CD14-positive monocyte (primary cell): Measurements from ENCODE around the gene SLC6A8. TPM values are rescaled to one million over a fixed set of nuclear protein-coding genes. Genes with fewer than 3 reads are reported as not detected.
"Not testable (repeated sequence)": the region's sequence is repeated elsewhere in the genome, so short reads cannot be mapped to it uniquely, and the experiment has no call there.

ENCODE experiments used
- DNase-seq, 3 donors: peaks; one replicate each; pipeline ENCODE4 v3.0.0-alpha.2; 2011 to 2022
- H2AFZ ChIP-seq: 2 replicates; pipeline ENCODE4 v1.6.0; 2012; ENCODE audit warnings: mild to moderate bottlenecking, low read depth, low read length, inconsistent platforms; ENCODE audit not compliant: insufficient read depth, poor library complexity, severe bottlenecking
- H3K27ac ChIP-seq, 2 donors: 1 replicate in 1 of 2; 2 replicates in 1 of 2; pipeline ENCODE4 v1.5.1; 2012 to 2013; ENCODE audit warnings: low read length in 2 of 2, control low read depth in 1 of 2, inconsistent platforms in 1 of 2, low read depth in 1 of 2, mild to moderate bottlenecking in 1 of 2
- H3K27me3 ChIP-seq, 2 donors: one replicate each; pipeline versions ENCODE4 v1.6.0 to v1.6.1; 2011 to 2013; ENCODE audit warnings: low read length in 2 of 2; ENCODE audit not compliant: control insufficient read depth in 2 of 2, insufficient read depth in 2 of 2
- H3K36me3 ChIP-seq, 2 donors: replicated peaks in 1 of 2; 1 replicate in 1 of 2; 2 replicates in 1 of 2; pipeline versions ENCODE4 v1.5.1 to v1.6.1; 2012 to 2013; ENCODE audit warnings: low read length in 2 of 2, control low read depth in 1 of 2, inconsistent platforms in 1 of 2, mild to moderate bottlenecking in 1 of 2; ENCODE audit not compliant: insufficient read depth in 2 of 2, control insufficient read depth in 1 of 2
- H3K4me1 ChIP-seq, 2 donors: 1 replicate in 1 of 2; 2 replicates in 1 of 2; pipeline versions ENCODE4 v1.5.1 to v1.6.1; 2012 to 2013; ENCODE audit warnings: low read length in 2 of 2, control low read depth in 1 of 2, inconsistent platforms in 1 of 2, mild to moderate bottlenecking in 1 of 2, moderate library complexity in 1 of 2; ENCODE audit not compliant: insufficient read depth in 2 of 2, control insufficient read depth in 1 of 2
- H3K4me2 ChIP-seq: replicated peaks from 2 replicates; pipeline ENCODE3; 2012; ENCODE audit warnings: low read length, moderate library complexity, mild to moderate bottlenecking; ENCODE audit not compliant: poor library complexity, severe bottlenecking; ENCODE audit errors: extremely low read depth
- H3K4me3 ChIP-seq, 3 experiments: fragments of 200-600 bp in 1 of 3; sonication (generic) in 1 of 3; replicated peaks in 1 of 3; 1 replicate in 2 of 3; 2 replicates in 1 of 3; pipeline ENCODE4 v1.5.1; 2011 to 2013; ENCODE audit warnings: low read length in 3 of 3, mild to moderate bottlenecking in 3 of 3, control low read depth in 2 of 3, low read depth in 2 of 3, inconsistent platforms in 1 of 3, moderate library complexity in 1 of 3
- H3K79me2 ChIP-seq: 2 replicates; pipeline ENCODE4 v1.6.0; 2012; ENCODE audit warnings: mild to moderate bottlenecking, control low read depth, inconsistent platforms, low read length, moderate library complexity; ENCODE audit not compliant: insufficient read depth
- H3K9ac ChIP-seq: 2 replicates; pipeline ENCODE4 v1.6.0; 2017; ENCODE audit warnings: low read length, mild to moderate bottlenecking; ENCODE audit not compliant: insufficient read depth, poor library complexity, severe bottlenecking
- H3K9me3 ChIP-seq, 2 donors: replicated peaks in 1 of 2; 1 replicate in 1 of 2; 2 replicates in 1 of 2; pipeline versions ENCODE4 v1.5.1 to v1.6.1; 2012 to 2013; ENCODE audit warnings: low read length in 2 of 2, control low read depth in 1 of 2; ENCODE audit not compliant: control insufficient read depth in 1 of 2, insufficient read depth in 1 of 2
- H4K20me1 ChIP-seq: 2 replicates; pipeline ENCODE4 v1.6.0; 2012; ENCODE audit warnings: mild to moderate bottlenecking, low read length, control low read depth, moderate library complexity; ENCODE audit not compliant: insufficient read depth
- H3K27ac Mint-ChIP-seq, 7 donors: one replicate each; pipeline ENCODE4 v1.8.0; 2020; ENCODE audit warnings: mild to moderate bottlenecking in 7 of 7, mixed read lengths in 7 of 7, moderate library complexity in 6 of 7, inconsistent platforms in 2 of 7
- H3K27me3 Mint-ChIP-seq, 3 donors: one replicate each; pipeline ENCODE4 v1.8.0; 2021 to 2022; ENCODE audit warnings: low read depth in 3 of 3, mild to moderate bottlenecking in 3 of 3, mixed read lengths in 3 of 3, moderate library complexity in 3 of 3, inconsistent platforms in 1 of 3
- H3K36me3 Mint-ChIP-seq, 2 donors: one replicate each; pipeline ENCODE4 v1.8.0; 2020; ENCODE audit warnings: mixed read lengths in 2 of 2, inconsistent platforms in 1 of 2, mild to moderate bottlenecking in 1 of 2
- H3K4me1 Mint-ChIP-seq: one replicate; pipeline ENCODE4 v1.8.0; 2020; ENCODE audit warnings: mild to moderate bottlenecking, mixed read lengths
- H3K4me3 Mint-ChIP-seq, 2 donors: one replicate each; pipeline ENCODE4 v1.8.0; 2020; ENCODE audit warnings: mild to moderate bottlenecking in 2 of 2, mixed read lengths in 2 of 2, moderate library complexity in 1 of 2
- H3K9me3 Mint-ChIP-seq, 7 donors: one replicate each; pipeline ENCODE4 v1.8.0; 2020 to 2022; ENCODE audit warnings: mixed read lengths in 7 of 7, mild to moderate bottlenecking in 6 of 7, moderate library complexity in 6 of 7, inconsistent platforms in 2 of 7
- WGBS: methylation state at CpG from one replicate; pipeline ENCODE4 v1.1.5; 2013; ENCODE audit warnings: missing lambda C conversion rate; ENCODE audit not compliant: insufficient coverage; 5-methylcytosine and 5-hydroxymethylcytosine counted together
- intact Hi-C, 2 donors: fragments of 100-400 bp; cut with micrococcal nuclease; formaldehyde crosslinking; loops; one replicate each; pipeline versions ENCODE4 v1.15.0 to v1.15.1; 2023
- polyA plus RNA-seq, 3 donors: library from polyadenylated mRNA; depleted of rRNA in 1 of 3; unstranded in 2 of 3; stranded (reverse) in 1 of 3; fragments of 300-500 nt in 2 of 3; fragments of >200 nt in 1 of 3; fragmentation: Illumina TruSeq in 2 of 3; gene quantifications; 1 replicate in 2 of 3; 2 replicates in 1 of 3; pipeline ENCODE4 v1.2.3, GENCODE V29; 2012 to 2021
- TF ChIP-seq, protein P1 (sequence below): fragments of 200-600 bp; IDR thresholded peaks from one replicate; pipeline ENCODE4 v1.8.0; 2022; ENCODE audit warnings: antibody characterized with exemption, mild to moderate bottlenecking

SLC6A8 gene
- polyA plus RNA-seq, 3 donors, result 0.23 to 5.6 (median 0.85) TPM

DNA sequence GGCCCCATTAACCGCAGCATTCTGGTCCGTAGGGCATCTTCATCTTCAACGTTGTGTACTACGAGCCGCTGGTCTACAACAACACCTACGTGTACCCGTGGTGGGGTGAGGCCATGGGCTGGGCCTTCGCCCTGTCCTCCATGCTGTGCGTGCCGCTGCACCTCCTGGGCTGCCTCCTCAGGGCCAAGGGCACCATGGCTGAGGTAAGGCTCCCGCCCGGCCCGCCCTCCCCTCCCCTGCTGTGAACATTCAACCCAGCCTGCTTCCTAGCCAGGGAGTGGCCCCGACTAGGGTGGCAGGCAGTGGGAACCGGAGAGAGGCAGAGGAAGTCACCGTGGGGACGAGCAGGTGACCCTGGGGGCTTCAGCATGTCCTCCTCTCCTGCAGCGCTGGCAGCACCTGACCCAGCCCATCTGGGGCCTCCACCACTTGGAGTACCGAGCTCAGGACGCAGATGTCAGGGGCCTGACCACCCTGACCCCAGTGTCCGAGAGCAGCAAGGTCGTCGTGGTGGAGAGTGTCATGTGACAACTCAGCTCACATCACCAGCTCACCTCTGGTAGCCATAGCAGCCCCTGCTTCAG is 7.1 kb downstream of the SLC6A8 start:
- H3K27me3 Mint-ChIP-seq, result peaks cover 9 to 29% (median 26%) of the 10 kb centered on the region in 3 donors
- no peaks in the 10 kb centered on the region for H3K4me1 ChIP-seq
- H3K36me3 Mint-ChIP-seq, result peaks cover 19 to 39% of the 10 kb centered on the region in 2 donors
- no peak for DNase-seq
- no peak overlapping the region for H3K27ac Mint-ChIP-seq
- peaks cover 14 to 22% of the 10 kb centered on the region in 2 donors for H3K36me3 ChIP-seq
- TF ChIP-seq, protein P1, sequence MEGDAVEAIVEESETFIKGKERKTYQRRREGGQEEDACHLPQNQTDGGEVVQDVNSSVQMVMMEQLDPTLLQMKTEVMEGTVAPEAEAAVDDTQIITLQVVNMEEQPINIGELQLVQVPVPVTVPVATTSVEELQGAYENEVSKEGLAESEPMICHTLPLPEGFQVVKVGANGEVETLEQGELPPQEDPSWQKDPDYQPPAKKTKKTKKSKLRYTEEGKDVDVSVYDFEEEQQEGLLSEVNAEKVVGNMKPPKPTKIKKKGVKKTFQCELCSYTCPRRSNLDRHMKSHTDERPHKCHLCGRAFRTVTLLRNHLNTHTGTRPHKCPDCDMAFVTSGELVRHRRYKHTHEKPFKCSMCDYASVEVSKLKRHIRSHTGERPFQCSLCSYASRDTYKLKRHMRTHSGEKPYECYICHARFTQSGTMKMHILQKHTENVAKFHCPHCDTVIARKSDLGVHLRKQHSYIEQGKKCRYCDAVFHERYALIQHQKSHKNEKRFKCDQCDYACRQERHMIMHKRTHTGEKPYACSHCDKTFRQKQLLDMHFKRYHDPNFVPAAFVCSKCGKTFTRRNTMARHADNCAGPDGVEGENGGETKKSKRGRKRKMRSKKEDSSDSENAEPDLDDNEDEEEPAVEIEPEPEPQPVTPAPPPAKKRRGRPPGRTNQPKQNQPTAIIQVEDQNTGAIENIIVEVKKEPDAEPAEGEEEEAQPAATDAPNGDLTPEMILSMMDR, result no peak
- no peak overlapping the region for H3K4me3 Mint-ChIP-seq
- intact Hi-C loops, result no loop called here
- no peak overlapping the region for H2AFZ ChIP-seq
- no peak overlapping the region for H3K4me2 ChIP-seq
- H3K9me3 ChIP-seq, result no peaks in the 10 kb centered on the region
- no peaks in the 10 kb centered on the region for H3K4me1 Mint-ChIP-seq
- H3K4me3 ChIP-seq, result no peak overlapping the region
- no peak overlapping the region for H3K27ac ChIP-seq
- H3K9me3 Mint-ChIP-seq, result peaks cover 0 to 2% (median 0%) of the 10 kb centered on the region in 7 donors
- H3K79me2 ChIP-seq, result no peaks in the 10 kb centered on the region
- 87% methylated on average over 3 of the region's 23 CpGs for WGBS
- H3K9ac ChIP-seq, result no peak overlapping the region
- peaks cover 0 to 12% of the 10 kb centered on the region in 2 donors for H3K27me3 ChIP-seq
- H4K20me1 ChIP-seq, result peaks cover 16% of the 10 kb centered on the region

DNA sequence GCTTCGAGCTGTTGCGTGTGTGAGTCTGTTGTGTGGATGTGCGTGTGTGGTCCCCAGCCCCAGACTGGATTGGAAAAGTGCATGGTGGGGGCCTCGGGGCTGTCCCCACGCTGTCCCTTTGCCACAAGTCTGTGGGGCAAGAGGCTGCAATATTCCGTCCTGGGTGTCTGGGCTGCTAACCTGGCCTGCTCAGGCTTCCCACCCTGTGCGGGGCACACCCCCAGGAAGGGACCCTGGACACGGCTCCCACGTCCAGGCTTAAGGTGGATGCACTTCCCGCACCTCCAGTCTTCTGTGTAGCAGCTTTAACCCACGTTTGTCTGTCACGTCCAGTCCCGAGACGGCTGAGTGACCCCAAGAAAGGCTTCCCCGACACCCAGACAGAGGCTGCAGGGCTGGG is 8.4 kb downstream of the SLC6A8 start:
- Histone ChIP-seq H3K9me3 (no peaks in the 10 kb centered on the region), H3K4me3 (no peak overlapping the region), H3K36me3 (peaks cover 22 to 33% of the 10 kb centered on the region in 2 donors), H4K20me1 (peaks cover 20% of the 10 kb centered on the region), H3K9ac (no peak overlapping the region), H3K27me3 (peaks cover 0 to 3% of the 10 kb centered on the region in 2 donors), H3K79me2 (no peaks in the 10 kb centered on the region), H3K4me2 (no peak overlapping the region), H3K27ac (no peak overlapping the region), H3K4me1 (no peaks in the 10 kb centered on the region), H2AFZ (no peak overlapping the region)
- Mint-ChIP-seq H3K9me3 (no peaks in the 10 kb centered on the region), H3K4me1 (no peaks in the 10 kb centered on the region), H3K27ac (no peak overlapping the region), H3K36me3 (peaks cover 27 to 45% of the 10 kb centered on the region in 2 donors), H3K4me3 (no peak overlapping the region), H3K27me3 (peaks cover under 1 to 20% (median 18%) of the 10 kb centered on the region in 3 donors)
- intact Hi-C loops, result no loop called here
- TF ChIP-seq, protein P1, result no peak
- WGBS, result 90% methylated on average over 2 of the region's 15 CpGs
- no peak for DNase-seq

- H3K9me3 Mint-ChIP-seq, H3K79me2 ChIP-seq, H3K4me3 Mint-ChIP-seq, H2AFZ ChIP-seq, H3K27ac ChIP-seq, H3K4me1 Mint-ChIP-seq, H3K27me3 ChIP-seq, H3K9ac ChIP-seq, intact Hi-C loops, DNase-seq, H3K4me3 ChIP-seq, H3K4me2 ChIP-seq, H3K4me1 ChIP-seq, H3K9me3 ChIP-seq, H3K27ac Mint-ChIP-seq: not testable (repeated sequence)
- Histone ChIP-seq H4K20me1 (peaks cover 20% of the 10 kb centered on the region), H3K36me3 (peaks cover 27 to 38% of the 10 kb centered on the region in 2 donors)
- WGBS, result 95% methylated on average over 4 of the region's 10 CpGs
- peaks cover 27 to 48% of the 10 kb centered on the region in 2 donors for H3K36me3 Mint-ChIP-seq
- peaks cover 0 to 17% (median 14%) of the 10 kb centered on the region in 3 donors for H3K27me3 Mint-ChIP-seq
Measured at GRCh38 chrX:153696538-153696937, 8.8 kb downstream of the SLC6A8 start.
